Neural crest cell (in vitro differentiated cells): ENCODE measurements around the gene CDK5RAP2. TPM values are rescaled to one million over a fixed set of nuclear protein-coding genes. Genes with fewer than 3 reads are reported as not detected.
"Not testable (repeated sequence)": the region's sequence is repeated elsewhere in the genome, so short reads cannot be mapped to it uniquely, and the experiment has no call there.

Source experiments
- DNase-seq: peaks from one replicate; pipeline ENCODE4 v3.0.0; 2021; ENCODE audit warnings: low read depth, mixed read lengths, low spot score
- H3K27ac Mint-ChIP-seq: one replicate; pipeline ENCODE4 v1.8.0; 2021; ENCODE audit warnings: mild to moderate bottlenecking, mixed read lengths; ENCODE audit not compliant: unreplicated experiment
- H3K27me3 Mint-ChIP-seq: 2 replicates; pipeline ENCODE4 v1.8.0; 2021; ENCODE audit warnings: low read depth, mild to moderate bottlenecking, mixed read lengths
- H3K36me3 Mint-ChIP-seq: 2 replicates; pipeline ENCODE4 v1.8.0; 2021; ENCODE audit warnings: low read depth, mild to moderate bottlenecking, mixed read lengths
- H3K4me1 Mint-ChIP-seq: 2 replicates; pipeline ENCODE4 v1.8.0; 2021; ENCODE audit warnings: mixed read lengths
- H3K4me3 Mint-ChIP-seq: one replicate; pipeline ENCODE4 v1.8.0; 2021; ENCODE audit warnings: mild to moderate bottlenecking, mixed read lengths
- H3K9me3 Mint-ChIP-seq: 2 replicates; pipeline ENCODE4 v1.8.0; 2021; ENCODE audit warnings: mixed read lengths
- total RNA-seq: library from RNA; stranded (reverse); gene quantifications from 2 replicates; pipeline ENCODE4 v1.2.1, GENCODE V29; 2021
- TF ChIP-seq, protein P1 (sequence below): fragments of 200-600 bp; sonication (generic); conservative IDR thresholded peaks from 2 replicates; pipeline ENCODE4 v1.5.0; 2021; ENCODE audit warnings: antibody characterized with exemption, mild to moderate bottlenecking

Gene CDK5RAP2
- total RNA-seq, 1 donor from 2014 or later: 116 TPM

DNA sequence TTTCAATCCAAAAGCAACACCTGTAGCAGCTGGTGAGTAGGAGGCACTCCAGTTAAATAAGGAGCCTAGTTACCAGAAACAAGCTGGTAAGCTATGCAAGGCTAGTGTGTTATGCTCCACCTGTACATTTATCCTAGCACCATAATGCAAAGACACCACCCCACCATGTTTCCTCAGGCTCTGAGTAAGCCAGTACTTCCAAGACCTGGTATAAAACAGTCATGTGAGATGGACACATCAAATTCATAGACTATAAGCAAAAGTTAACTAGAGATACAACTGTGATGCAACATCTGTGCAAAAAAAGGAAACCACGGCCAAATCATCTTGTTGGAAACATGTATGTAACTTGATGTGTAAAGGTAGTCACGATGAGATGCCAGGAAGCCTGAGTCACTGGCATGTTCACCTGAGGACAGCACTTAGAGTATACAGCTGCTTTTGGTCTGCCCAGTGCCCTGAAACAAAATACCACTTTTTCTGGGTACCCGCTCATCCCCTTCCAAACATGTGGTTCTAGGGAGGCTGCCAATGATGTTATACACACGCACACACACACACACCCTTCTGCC, 66.1 kb downstream of the CDK5RAP2 start:
- no peak for DNase-seq
- Mint-ChIP-seq H3K27me3 (no peaks in the 10 kb centered on the region), H3K4me3 (no peak overlapping the region), H3K9me3 (no peaks in the 10 kb centered on the region), H3K36me3 (peaks cover 63% of the 10 kb centered on the region), H3K4me1 (peaks cover 9% of the 10 kb centered on the region), H3K27ac (no peak overlapping the region)
- TF ChIP-seq, protein P1, sequence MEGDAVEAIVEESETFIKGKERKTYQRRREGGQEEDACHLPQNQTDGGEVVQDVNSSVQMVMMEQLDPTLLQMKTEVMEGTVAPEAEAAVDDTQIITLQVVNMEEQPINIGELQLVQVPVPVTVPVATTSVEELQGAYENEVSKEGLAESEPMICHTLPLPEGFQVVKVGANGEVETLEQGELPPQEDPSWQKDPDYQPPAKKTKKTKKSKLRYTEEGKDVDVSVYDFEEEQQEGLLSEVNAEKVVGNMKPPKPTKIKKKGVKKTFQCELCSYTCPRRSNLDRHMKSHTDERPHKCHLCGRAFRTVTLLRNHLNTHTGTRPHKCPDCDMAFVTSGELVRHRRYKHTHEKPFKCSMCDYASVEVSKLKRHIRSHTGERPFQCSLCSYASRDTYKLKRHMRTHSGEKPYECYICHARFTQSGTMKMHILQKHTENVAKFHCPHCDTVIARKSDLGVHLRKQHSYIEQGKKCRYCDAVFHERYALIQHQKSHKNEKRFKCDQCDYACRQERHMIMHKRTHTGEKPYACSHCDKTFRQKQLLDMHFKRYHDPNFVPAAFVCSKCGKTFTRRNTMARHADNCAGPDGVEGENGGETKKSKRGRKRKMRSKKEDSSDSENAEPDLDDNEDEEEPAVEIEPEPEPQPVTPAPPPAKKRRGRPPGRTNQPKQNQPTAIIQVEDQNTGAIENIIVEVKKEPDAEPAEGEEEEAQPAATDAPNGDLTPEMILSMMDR: no peak

DNA sequence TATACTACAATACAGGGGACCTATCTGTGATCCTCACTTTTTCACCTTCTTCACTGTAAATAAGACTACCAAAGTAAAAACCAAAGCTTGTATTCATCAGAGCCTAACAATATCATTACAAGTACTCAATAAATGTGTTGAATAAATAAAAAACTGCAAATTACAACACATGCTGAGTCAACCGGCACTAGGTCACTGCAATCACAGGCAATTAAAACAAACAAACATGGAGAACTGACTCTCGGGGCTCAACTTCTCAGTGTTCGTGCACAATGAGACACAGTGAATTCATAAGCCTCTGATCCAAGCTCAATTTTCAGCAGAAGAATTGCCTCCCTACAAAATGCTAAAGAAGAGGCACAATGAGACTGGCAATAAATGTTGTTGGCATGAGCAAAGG, 69.2 kb downstream of the CDK5RAP2 start:
- Mint-ChIP-seq H3K4me1 (peaks cover 9% of the 10 kb centered on the region), H3K36me3 (peaks cover 74% of the 10 kb centered on the region), H3K27me3 (no peaks in the 10 kb centered on the region), H3K4me3 (no peak overlapping the region), H3K9me3 (peaks cover 16% of the 10 kb centered on the region), H3K27ac (no peak overlapping the region)
- no peak for DNase-seq
- TF ChIP-seq, protein P1: no peak

DNA sequence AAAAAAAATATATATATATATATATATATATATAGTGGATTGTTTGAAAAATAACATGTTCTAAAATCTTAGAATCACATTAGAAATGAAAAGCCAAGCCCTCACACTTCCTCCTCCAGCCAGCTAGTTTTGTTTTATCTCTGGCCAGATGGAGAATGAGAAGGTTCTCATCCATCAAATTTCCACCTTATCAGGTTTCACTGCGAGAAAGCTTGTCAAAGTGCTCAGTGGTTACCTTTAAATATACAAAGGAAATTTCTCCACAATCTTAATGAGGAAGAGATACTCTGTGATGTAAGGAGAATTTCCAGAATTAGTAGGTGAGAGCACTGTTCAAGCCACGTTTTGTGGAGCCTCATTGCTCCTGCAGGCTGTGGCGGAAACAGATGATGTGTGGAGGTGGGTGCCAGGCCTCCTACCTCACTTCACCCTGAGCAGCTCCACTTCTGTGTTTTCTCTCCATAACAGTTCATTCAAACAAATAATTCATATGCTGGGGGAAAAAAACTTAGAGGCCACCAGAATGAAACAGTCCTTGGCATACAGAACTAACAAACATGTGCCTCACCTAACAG, 71.9 kb downstream of the CDK5RAP2 start:
- H3K36me3 Mint-ChIP-seq: peaks cover 79% of the 10 kb centered on the region
- no peaks in the 10 kb centered on the region for H3K27me3 Mint-ChIP-seq
- H3K27ac Mint-ChIP-seq: no peak overlapping the region
- no peak for DNase-seq
- H3K4me1 Mint-ChIP-seq: peaks cover 5% of the 10 kb centered on the region
- TF ChIP-seq, protein P1: no peak
- no peak overlapping the region for H3K4me3 Mint-ChIP-seq
- H3K9me3 Mint-ChIP-seq: peaks cover 21% of the 10 kb centered on the region

DNA sequence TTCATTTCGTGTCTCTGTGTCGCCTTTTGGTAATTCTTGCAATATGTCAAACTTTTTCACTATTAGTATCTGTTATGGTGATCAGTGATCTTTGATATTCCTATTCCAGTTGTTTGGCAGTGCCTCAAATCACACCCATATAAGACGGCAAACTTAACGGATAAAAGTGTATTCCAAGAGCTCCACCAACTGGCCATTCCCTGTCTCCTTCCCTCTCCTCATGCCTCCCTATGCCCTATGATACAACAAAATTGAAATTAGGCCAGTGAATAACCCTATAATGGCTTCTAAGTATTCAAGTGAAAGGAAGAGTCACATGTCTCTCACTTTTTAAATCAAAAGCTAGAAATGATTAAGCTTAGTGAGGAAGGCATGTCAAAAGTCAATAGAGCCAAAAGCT, 74.8 kb downstream of the CDK5RAP2 start:
- TF ChIP-seq, protein P1: no peak

DNA sequence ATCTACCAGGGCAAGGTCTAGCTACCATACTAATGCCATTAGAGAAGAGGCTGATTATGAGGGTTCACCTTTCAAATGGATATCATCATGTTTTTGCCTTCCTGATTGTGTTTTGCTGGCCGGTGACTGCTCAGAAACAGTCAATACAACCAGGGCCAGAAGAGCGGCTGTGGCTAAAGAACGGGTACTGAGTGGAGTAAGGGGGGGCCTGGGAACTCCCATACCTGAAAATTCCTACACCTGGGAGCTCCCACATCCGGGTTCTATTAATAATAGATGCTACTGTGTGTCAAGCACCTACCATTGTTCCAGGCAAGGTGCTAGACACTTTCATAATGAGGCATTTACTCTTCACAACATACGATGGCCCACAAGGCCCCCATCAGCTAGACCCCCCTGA, 79.2 kb downstream of the CDK5RAP2 start:
- no peak overlapping the region for H3K27ac Mint-ChIP-seq

More for the DNA sequence above, 74.8 kb downstream of the CDK5RAP2 start:
- no peaks in the 10 kb centered on the region for H3K27me3 Mint-ChIP-seq
- no peaks in the 10 kb centered on the region for H3K4me1 Mint-ChIP-seq
- DNase-seq: no peak
- H3K9me3 Mint-ChIP-seq: peaks cover 27% of the 10 kb centered on the region
- no peak overlapping the region for H3K27ac Mint-ChIP-seq
- peaks cover 77% of the 10 kb centered on the region for H3K36me3 Mint-ChIP-seq
- no peak overlapping the region for H3K4me3 Mint-ChIP-seq

DNA sequence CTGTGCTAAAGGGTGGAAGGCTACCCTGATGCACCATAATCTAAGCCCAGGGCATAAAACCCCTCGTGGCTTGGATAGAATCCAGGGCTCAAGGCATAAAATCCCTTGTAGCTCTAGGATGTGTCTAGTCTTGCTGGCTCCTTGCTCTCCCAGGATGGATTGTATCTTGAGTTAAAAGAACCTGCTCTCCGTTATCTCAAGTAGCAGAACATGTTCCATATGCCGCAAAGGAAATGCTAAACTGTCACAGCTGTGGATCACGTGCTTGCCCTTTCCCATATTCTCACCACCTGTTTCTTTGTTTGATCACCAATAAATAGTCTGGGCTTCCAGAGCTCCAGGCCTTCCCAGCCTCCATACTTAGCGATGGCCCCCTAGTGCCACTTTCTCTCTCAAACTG, 82.1 kb downstream of the CDK5RAP2 start:
- DNase-seq, H3K4me3 Mint-ChIP-seq, H3K27me3 Mint-ChIP-seq, H3K4me1 Mint-ChIP-seq: not testable (repeated sequence)
- peaks cover 46% of the 10 kb centered on the region for H3K36me3 Mint-ChIP-seq
- peaks cover 13% of the 10 kb centered on the region for H3K9me3 Mint-ChIP-seq
- H3K27ac Mint-ChIP-seq: peak overlapping the region; percentile 5

More for the DNA sequence above, 79.2 kb downstream of the CDK5RAP2 start:
- Mint-ChIP-seq H3K4me1 (no peaks in the 10 kb centered on the region), H3K4me3 (no peak overlapping the region), H3K36me3 (peaks cover 62% of the 10 kb centered on the region), H3K27me3 (no peaks in the 10 kb centered on the region), H3K9me3 (peaks cover 16% of the 10 kb centered on the region)
- TF ChIP-seq, protein P1: no peak
- no peak for DNase-seq

DNA sequence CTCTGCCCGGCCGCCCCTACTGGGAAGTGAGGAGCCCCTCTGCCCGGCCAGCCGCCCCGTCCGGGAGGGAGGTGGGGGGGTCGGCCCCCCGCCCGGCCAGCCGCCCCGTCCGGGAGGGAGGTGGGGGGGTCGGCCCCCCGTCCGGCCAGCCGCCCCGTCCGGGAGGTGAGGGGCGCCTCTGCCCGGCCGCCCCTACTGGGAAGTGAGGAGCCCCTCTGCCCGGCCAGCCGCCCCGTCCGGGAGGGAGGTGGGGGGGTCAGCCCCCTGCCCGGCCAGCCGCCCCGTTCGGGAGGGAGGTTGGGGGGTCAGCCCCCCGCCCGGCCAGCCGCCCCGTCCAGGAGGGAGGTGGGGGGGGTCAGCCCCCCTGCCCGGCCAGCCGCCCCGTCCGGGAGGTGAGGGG, 83.5 kb downstream of the CDK5RAP2 start:
- H3K27ac Mint-ChIP-seq: not testable (repeated sequence)

More for the DNA sequence above, 83.5 kb downstream of the CDK5RAP2 start:
- not testable (repeated sequence) for H3K4me3 Mint-ChIP-seq, H3K4me1 Mint-ChIP-seq, H3K27me3 Mint-ChIP-seq, DNase-seq
- peaks cover 13% of the 10 kb centered on the region for H3K9me3 Mint-ChIP-seq
- peaks cover 32% of the 10 kb centered on the region for H3K36me3 Mint-ChIP-seq
